C4-2B (cell line): ENCODE data around the gene SPTLC2.
"Not testable (repeated sequence)": the region's sequence is repeated elsewhere in the genome, so short reads cannot be mapped to it uniquely, and the experiment has no call there.

ENCODE experiments used
- H3K27ac ChIP-seq: fragments of 450-650 bp; 2 replicates; pipeline ENCODE4 v1.5.1; 2017
- ZFX ChIP-seq: fragments of 450-650 bp; IDR thresholded peaks from 2 replicates; pipeline ENCODE4 v1.6.1; 2017
- TF ChIP-seq, protein P1 (sequence below): fragments of 450-650 bp; conservative IDR thresholded peaks from 2 replicates; pipeline ENCODE4 v1.5.1; 2017; ENCODE audit warnings: mild to moderate bottlenecking

Gene SPTLC2

DNA sequence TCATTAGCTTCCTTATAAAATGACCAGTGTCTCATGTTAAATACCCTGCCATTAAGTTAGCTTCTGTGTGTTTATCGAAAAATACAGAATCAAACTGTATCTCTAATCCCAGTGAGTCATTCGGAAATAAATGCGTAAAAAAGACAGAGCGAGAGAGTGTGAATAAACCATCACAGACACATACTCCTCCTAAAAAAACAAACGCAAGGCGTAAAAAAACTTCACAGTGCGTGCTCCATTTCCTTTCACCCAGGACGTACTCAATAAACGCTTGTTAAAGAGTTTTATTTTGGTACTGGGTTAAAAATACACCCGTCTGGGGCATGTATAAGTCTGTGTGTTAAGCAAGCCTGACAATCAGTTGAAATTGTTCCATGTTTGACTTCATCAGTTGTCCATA, 59.0 kb downstream of the SPTLC2 start:
- H3K27ac ChIP-seq = no peak overlapping the region
- TF ChIP-seq ZFX = no peak
- TF ChIP-seq, protein P1, sequence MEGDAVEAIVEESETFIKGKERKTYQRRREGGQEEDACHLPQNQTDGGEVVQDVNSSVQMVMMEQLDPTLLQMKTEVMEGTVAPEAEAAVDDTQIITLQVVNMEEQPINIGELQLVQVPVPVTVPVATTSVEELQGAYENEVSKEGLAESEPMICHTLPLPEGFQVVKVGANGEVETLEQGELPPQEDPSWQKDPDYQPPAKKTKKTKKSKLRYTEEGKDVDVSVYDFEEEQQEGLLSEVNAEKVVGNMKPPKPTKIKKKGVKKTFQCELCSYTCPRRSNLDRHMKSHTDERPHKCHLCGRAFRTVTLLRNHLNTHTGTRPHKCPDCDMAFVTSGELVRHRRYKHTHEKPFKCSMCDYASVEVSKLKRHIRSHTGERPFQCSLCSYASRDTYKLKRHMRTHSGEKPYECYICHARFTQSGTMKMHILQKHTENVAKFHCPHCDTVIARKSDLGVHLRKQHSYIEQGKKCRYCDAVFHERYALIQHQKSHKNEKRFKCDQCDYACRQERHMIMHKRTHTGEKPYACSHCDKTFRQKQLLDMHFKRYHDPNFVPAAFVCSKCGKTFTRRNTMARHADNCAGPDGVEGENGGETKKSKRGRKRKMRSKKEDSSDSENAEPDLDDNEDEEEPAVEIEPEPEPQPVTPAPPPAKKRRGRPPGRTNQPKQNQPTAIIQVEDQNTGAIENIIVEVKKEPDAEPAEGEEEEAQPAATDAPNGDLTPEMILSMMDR = no peak

DNA sequence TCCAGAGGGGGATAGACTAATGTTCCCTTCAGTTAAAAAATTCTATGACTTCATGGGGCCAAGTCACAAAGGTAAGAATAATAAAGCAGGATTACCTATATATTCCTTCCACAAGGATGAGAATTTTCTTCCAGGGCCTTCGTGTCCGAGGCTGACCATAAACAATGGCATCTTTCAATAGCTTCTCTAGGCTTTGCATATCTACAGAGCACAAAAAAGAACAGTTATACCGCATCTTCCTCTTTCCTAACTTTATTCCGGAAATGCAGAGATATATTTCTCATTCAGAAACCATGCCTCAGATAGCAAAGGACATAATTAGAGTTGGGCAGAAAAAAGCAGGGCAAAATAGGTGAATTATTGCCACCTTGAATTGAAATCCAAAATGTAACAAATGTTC, 59.5 kb downstream of the SPTLC2 start:
- H3K27ac ChIP-seq = no peak overlapping the region

DNA sequence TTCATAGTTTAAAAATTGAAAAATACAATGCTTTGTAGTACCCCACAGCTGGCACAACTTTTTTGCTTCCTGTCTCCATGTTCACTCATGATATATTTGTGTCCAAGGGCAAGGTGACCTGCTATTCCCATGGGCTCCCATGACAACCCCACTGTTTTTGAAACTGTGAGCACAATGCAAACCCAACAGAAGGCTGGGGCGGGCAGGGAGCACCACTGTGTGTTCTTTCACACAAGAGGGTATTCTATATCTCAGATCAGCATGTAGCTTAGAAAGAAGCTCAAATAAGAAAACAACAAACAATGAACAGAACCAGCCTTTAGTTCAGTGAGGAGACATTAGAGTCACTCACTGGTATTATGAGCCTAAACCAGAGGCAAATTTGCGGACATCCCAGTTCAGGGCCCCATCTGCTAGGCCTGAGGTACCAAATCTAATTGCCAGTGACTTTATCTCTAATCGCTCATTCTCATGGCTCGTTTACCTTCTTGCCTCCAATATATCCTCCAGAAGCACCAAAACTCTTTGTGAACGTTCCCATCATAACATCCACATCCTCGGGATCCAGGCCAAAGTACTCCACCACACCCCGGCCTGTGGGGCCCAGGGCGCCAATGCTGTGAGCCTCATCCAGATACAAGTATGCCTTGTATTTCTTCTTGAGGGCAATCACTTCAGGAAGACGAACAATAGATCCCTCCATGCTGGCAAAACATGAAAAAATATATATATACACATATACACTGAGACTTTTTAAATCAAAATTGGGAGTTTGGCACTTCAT, 61.4 kb downstream of the SPTLC2 start:
- TF ChIP-seq ZFX = no peak
- TF ChIP-seq, protein P1 = no peak
- no peak overlapping the region for H3K27ac ChIP-seq

More for the DNA sequence above, 59.5 kb downstream of the SPTLC2 start:
- TF ChIP-seq, protein P1 = no peak
- no peak for TF ChIP-seq ZFX

DNA sequence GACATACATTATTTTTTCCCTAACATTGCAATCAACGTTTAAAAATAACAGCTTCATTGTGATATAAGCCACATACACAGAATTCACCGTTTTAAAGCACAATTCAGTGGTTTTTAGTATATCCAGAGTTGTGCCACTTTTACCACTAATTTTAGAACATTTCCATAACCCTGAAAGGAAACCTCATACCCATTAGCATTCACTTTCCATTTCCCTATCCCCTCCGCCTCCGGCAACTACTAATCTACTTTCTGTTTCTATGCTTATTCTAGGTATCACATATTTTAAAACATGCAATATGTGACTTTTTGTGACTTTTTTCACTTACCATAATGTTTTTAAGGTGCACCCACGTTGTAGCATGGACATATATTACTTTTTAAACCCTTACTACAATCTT, 62.2 kb downstream of the SPTLC2 start:
- H3K27ac ChIP-seq = no peak overlapping the region
- TF ChIP-seq, protein P1 = no peak
- no peak for TF ChIP-seq ZFX

DNA sequence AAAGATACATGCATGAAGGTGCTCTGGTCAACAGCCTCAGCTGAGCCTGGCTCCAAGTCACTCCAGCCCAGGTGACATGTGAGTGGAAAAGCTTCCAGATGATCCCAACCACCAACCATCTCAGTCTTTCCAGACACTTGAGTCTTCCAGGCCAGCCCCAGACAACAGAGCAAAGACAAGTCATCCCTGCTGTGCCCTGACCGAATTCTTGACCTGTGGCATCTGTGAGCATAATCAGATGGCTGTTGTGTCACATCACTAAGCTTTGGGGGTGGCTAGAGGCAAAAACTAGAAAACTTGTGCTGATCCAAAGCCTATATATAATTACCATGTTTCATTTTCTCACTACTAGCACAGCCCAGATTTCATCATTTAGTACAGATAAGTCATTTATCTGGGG, 67.0 kb downstream of the SPTLC2 start:
- no peak overlapping the region for H3K27ac ChIP-seq
- TF ChIP-seq ZFX = no peak
- TF ChIP-seq, protein P1 = no peak

DNA sequence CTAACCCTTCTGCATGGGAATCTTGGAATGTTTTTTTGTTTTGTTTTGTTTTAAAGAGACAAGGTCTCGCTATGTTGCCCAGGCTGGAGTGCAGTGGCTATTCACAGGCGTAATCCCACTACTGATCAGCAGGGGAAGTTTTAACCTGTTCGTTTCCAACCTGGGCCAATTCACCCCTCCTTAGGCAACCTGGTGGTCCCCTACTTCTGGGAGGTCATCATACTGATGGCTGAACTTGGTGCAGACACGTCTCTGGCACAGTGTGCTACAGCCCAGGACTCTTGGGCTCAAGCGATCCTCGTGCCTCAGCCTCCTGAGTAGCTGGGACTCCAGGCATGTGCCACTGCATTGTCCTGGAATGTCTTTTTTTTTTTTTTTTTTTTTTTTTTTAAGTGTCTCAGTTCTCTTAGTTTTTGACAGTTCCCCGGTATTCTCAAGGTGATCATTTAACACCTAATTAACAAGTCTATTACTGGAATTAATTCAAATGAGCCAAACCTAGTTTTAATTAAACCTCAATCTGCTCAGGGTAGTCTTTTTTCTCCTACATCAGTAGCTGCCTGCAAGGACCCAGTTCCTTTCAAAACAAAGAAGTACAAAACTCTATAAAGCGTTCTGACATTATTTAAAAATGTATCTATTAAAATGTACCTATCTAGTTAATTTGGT, 68.8 kb downstream of the SPTLC2 start:
- H3K27ac ChIP-seq = no peak overlapping the region
- TF ChIP-seq, protein P1 = no peak; the same call in 1 of the 2 replicates
- no peak for TF ChIP-seq ZFX

DNA sequence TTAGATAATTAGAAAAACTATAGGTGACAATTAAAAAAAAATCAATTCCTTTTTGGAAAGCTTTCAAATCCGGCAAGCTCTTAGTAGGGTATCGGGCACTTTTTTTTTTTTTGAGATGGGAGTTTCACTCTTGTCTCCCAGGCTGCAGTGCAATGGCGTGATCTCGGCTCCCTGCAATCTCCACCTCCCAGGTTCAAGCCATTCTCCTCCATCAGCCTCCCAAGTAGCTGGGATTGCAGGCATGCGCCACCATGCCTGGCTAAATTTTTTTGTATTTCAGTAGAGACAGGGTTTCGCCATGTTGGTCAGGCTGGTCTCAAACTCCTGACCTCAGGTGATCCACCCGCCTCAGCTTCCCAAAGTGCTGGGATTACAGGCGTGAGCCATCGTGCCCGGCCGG, 71.3 kb downstream of the SPTLC2 start:
- H3K27ac ChIP-seq = not testable (repeated sequence)
